GM23338 (cell line): ENCODE data around the gene ITGA1. TPM values are rescaled to one million over a fixed set of nuclear protein-coding genes. Genes with fewer than 3 reads are reported as not detected.

Experiments used
- ATAC-seq: fragments of 200-7000 bp; cut with Tn5 transposase; 3 replicates; pipeline ENCODE4 v1.9.1; 2020
- DNase-seq: peaks from one replicate; pipeline ENCODE4 v3.0.0-alpha.2; 2015; ENCODE audit warnings: low spot score
- H2AFZ ChIP-seq: fragments of 200-600 bp; sonication (generic); 2 replicates; pipeline ENCODE4 v1.8.0; 2016; ENCODE audit warnings: antibody characterized with exemption, mild to moderate bottlenecking, moderate library complexity
- H3F3A ChIP-seq: fragments of 200-600 bp; sonication (generic); replicated peaks from 2 replicates; pipeline ENCODE4 v1.8.0; 2017; ENCODE audit warnings: antibody characterized with exemption, mixed run types, low read depth
- H3K27ac ChIP-seq: fragments of 200-600 bp; sonication (generic); 2 replicates; pipeline ENCODE4 v1.6.1; 2016; ENCODE audit warnings: low read depth
- H3K27me3 ChIP-seq: fragments of 200-600 bp; sonication (generic); 2 replicates; pipeline ENCODE4 v1.8.0; 2016; ENCODE audit warnings: mild to moderate bottlenecking, mixed run types, moderate library complexity; ENCODE audit not compliant: insufficient read depth
- H3K36me3 ChIP-seq: fragments of 200-600 bp; sonication (generic); 2 replicates; pipeline ENCODE4 v1.8.0; 2016; ENCODE audit warnings: mild to moderate bottlenecking; ENCODE audit not compliant: insufficient read depth
- H3K4me1 ChIP-seq: fragments of 200-600 bp; sonication (generic); 2 replicates; pipeline ENCODE4 v1.8.0; 2016; ENCODE audit warnings: mild to moderate bottlenecking, moderate library complexity; ENCODE audit not compliant: insufficient read depth
- H3K4me2 ChIP-seq: fragments of 200-600 bp; sonication (generic); 2 replicates; pipeline ENCODE4 v1.7.1; 2017; ENCODE audit warnings: mixed run types
- H3K4me3 ChIP-seq: fragments of 200-600 bp; sonication (generic); 2 replicates; pipeline ENCODE4 v1.6.1; 2016; ENCODE audit warnings: mixed run types
- H3K79me2 ChIP-seq: fragments of 200-600 bp; sonication (generic); replicated peaks from 2 replicates; pipeline ENCODE4 v1.8.0; 2017; ENCODE audit warnings: mild to moderate bottlenecking; ENCODE audit not compliant: insufficient read depth
- H3K9me2 ChIP-seq: fragments of 200-600 bp; sonication (generic); 2 replicates; pipeline ENCODE4 v1.8.0; 2017; ENCODE audit not compliant: insufficient read depth
- H4K20me1 ChIP-seq: fragments of 200-600 bp; sonication (generic); replicated peaks from 2 replicates; pipeline ENCODE4 v1.8.0; 2017; ENCODE audit warnings: mild to moderate bottlenecking; ENCODE audit not compliant: insufficient read depth
- H3K27ac Mint-ChIP-seq: 2 replicates; pipeline ENCODE4 v1.8.0; 2020; ENCODE audit warnings: inconsistent platforms, mild to moderate bottlenecking, moderate library complexity, mixed read lengths
- H3K27me3 Mint-ChIP-seq: 3 replicates; pipeline ENCODE4 v1.8.0; 2022; ENCODE audit warnings: low read depth, mild to moderate bottlenecking, moderate library complexity, mixed read lengths, inconsistent platforms; ENCODE audit not compliant: insufficient read depth, poor library complexity
- H3K36me3 Mint-ChIP-seq: 3 replicates; pipeline ENCODE4 v1.8.0; 2021; ENCODE audit warnings: low read depth, mild to moderate bottlenecking, inconsistent platforms, moderate library complexity, mixed read lengths
- H3K4me1 Mint-ChIP-seq: 3 replicates; pipeline ENCODE4 v1.8.0; 2020; ENCODE audit warnings: mild to moderate bottlenecking, inconsistent platforms, mixed read lengths
- H3K4me3 Mint-ChIP-seq: 3 replicates; pipeline ENCODE4 v1.8.0; 2021; ENCODE audit warnings: moderate library complexity, mild to moderate bottlenecking, inconsistent platforms, mixed read lengths
- H3K9me3 Mint-ChIP-seq: 3 replicates; pipeline ENCODE4 v1.8.0; 2020; ENCODE audit warnings: moderate library complexity, mild to moderate bottlenecking, inconsistent platforms, mixed read lengths
- CREB1 ChIP-seq: fragments of 250-450 bp; sonication (Bioruptor Pico); IDR thresholded peaks from 2 replicates; pipeline ENCODE4 v1.5.0; 2020; ENCODE audit warnings: low read depth, mild to moderate bottlenecking, moderate library complexity
- CTCF ChIP-seq, 2 experiments: fragments of 200-600 bp in 1 of 2; sonication (generic) in 1 of 2; conservative IDR thresholded peaks; 2 replicates each; pipeline versions ENCODE4 v1.5.1 to v1.6.1; 2016 to 2017; ENCODE audit warnings: antibody characterized with exemption in 2 of 2, low read depth in 2 of 2, mild to moderate bottlenecking in 2 of 2, moderate library complexity in 1 of 2
- ETS1 ChIP-seq: IDR thresholded peaks from 2 replicates; pipeline ENCODE4 v1.6.1; 2016; ENCODE audit warnings: antibody characterized with exemption
- EZH2 ChIP-seq: fragments of 200-600 bp; sonication (generic); IDR thresholded peaks from one replicate; pipeline ENCODE4 v1.8.0; 2017; ENCODE audit warnings: antibody characterized with exemption, mild to moderate bottlenecking, low read depth; ENCODE audit not compliant: unreplicated experiment
- EZH2phosphoT487 ChIP-seq: fragments of 200-600 bp; sonication (generic); IDR thresholded peaks from one replicate; pipeline ENCODE4 v1.8.1; 2018; ENCODE audit warnings: antibody characterized with exemption; ENCODE audit not compliant: unreplicated experiment
- JUNB ChIP-seq: IDR thresholded peaks from one replicate; pipeline ENCODE4 v1.6.1; 2016; ENCODE audit warnings: antibody characterized with exemption; ENCODE audit not compliant: unreplicated experiment
- NANOG ChIP-seq: IDR thresholded peaks from 2 replicates; pipeline ENCODE4 v1.6.1; 2016; ENCODE audit warnings: antibody characterized with exemption, borderline replicate concordance
- POLR2AphosphoS5 ChIP-seq: IDR thresholded peaks from 2 replicates; pipeline ENCODE4 v1.6.1; 2016; ENCODE audit warnings: antibody characterized with exemption, low read depth
- REST ChIP-seq: IDR thresholded peaks from one replicate; pipeline ENCODE4 v1.6.1; 2018; ENCODE audit warnings: antibody characterized with exemption; ENCODE audit not compliant: unreplicated experiment
- STAT1 ChIP-seq: IDR thresholded peaks from one replicate; pipeline ENCODE4 v1.6.1; 2016; ENCODE audit warnings: antibody characterized with exemption; ENCODE audit not compliant: unreplicated experiment
- ZNF114 ChIP-seq: fragments of 250-450 bp; sonication (Bioruptor Pico); IDR thresholded peaks from 2 replicates; pipeline ENCODE4 v1.5.0; 2020; ENCODE audit warnings: mild to moderate bottlenecking, moderate library complexity
- ZNF331 ChIP-seq: fragments of 250-450 bp; sonication (Bioruptor Pico); IDR thresholded peaks from 2 replicates; pipeline ENCODE4 v1.5.0; 2020; ENCODE audit warnings: low read depth, mild to moderate bottlenecking, moderate library complexity
- ZNF462 ChIP-seq: fragments of 250-450 bp; sonication (Bioruptor Pico); IDR thresholded peaks from 2 replicates; pipeline ENCODE4 v1.5.0; 2020; ENCODE audit warnings: mild to moderate bottlenecking, moderate library complexity
- polyA plus RNA-seq: library from polyadenylated mRNA; unstranded; fragments of >200 nt; fragmentation: Nextera tagmentation; extraction: Ambion mirVana; gene quantifications from 2 replicates; pipeline ENCODE4 v1.2.1, GENCODE V29; 2016
- total RNA-seq: library from RNA; depleted of rRNA; stranded (reverse); fragments of >200 nt; shearing (Covaris generic); gene quantifications from 2 replicates; pipeline ENCODE4 v1.2.3, GENCODE V29; 2014

ITGA1 gene
- total and polyA plus RNA-seq, 2 experiments from 2014 or later = 1.8 to 4.9 TPM

- TF ChIP-seq REST (no peak), EZH2phosphoT487 (no peak), POLR2AphosphoS5 (no peak), EZH2 (no peak), CTCF (conservative IDR thresholded peaks at IDR 0.05; ENCODE audit: low read depth in 2 of 2) (no peak), CREB1 (CRISPR knock-in tag) (no peak), ETS1 (no peak), STAT1 (no peak), ZNF331 (CRISPR knock-in tag) (no peak), ZNF114 (no peak), ZNF462 (CRISPR knock-in tag) (no peak), NANOG (no peak), JUNB (no peak)
- H3K4me3 Mint-ChIP-seq = no peak overlapping the region
- no peaks in the 10 kb centered on the region for H3F3A ChIP-seq
- H3K27ac ChIP-seq = no peak overlapping the region
- no peak overlapping the region for H3K4me3 ChIP-seq
- H3K4me1 ChIP-seq = peaks cover 32% of the 10 kb centered on the region
- peaks cover 51% of the 10 kb centered on the region for H3K79me2 ChIP-seq
- peaks cover 24% of the 10 kb centered on the region; the same call in 2 of the 3 replicates for H3K36me3 Mint-ChIP-seq
- no peak overlapping the region for H3K4me2 ChIP-seq
- H3K27ac Mint-ChIP-seq = no peak overlapping the region
- no peaks in the 10 kb centered on the region for H4K20me1 ChIP-seq
- peaks cover 24% of the 10 kb centered on the region; the same call in 2 of the 3 replicates for H3K4me1 Mint-ChIP-seq
- no peaks in the 10 kb centered on the region for H3K27me3 ChIP-seq
- H3K27me3 Mint-ChIP-seq = no peaks in the 10 kb centered on the region
- H3K9me3 Mint-ChIP-seq = no peaks in the 10 kb centered on the region
- no peak for DNase-seq
- no peak for ATAC-seq
- no peaks in the 10 kb centered on the region for H3K9me2 ChIP-seq
- no peak overlapping the region for H2AFZ ChIP-seq
- no peaks in the 10 kb centered on the region for H3K36me3 ChIP-seq
Measured at GRCh38 chr5:52805615-52806014, 17.9 kb downstream of the ITGA1 start.
